ENCODE measurements around the gene SCYGR2. TPM values are rescaled to one million over a fixed set of nuclear protein-coding genes. Genes with fewer than 3 reads are reported as not detected.

SCYGR2 gene
- total RNA-seq, 1 experiment from 2014 or later, result not detected

DNA sequence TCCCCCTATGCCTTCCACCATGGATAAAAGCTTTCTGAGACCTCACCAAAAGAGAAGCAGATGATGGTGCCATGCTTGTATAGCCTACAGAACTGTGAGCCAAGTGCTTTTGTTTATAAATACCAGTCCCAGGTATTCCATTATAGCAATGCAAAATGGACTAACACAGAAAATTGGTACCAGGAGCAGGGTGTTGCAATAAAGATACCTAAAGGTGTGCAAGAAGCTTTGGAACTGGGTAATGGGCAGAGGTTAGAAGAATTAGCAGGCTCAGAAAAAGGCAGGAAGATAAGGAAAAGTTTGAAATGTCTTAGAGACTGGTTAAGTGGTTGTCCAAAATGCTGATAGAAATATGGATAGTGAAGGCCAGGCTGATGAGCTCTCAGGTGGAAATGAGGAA, 16.3 kb upstream of the SCYGR2 start:
- intact Hi-C loops (cut with micrococcal nuclease; ENCODE audit: unreplicated experiment), result no loop called here

DNA sequence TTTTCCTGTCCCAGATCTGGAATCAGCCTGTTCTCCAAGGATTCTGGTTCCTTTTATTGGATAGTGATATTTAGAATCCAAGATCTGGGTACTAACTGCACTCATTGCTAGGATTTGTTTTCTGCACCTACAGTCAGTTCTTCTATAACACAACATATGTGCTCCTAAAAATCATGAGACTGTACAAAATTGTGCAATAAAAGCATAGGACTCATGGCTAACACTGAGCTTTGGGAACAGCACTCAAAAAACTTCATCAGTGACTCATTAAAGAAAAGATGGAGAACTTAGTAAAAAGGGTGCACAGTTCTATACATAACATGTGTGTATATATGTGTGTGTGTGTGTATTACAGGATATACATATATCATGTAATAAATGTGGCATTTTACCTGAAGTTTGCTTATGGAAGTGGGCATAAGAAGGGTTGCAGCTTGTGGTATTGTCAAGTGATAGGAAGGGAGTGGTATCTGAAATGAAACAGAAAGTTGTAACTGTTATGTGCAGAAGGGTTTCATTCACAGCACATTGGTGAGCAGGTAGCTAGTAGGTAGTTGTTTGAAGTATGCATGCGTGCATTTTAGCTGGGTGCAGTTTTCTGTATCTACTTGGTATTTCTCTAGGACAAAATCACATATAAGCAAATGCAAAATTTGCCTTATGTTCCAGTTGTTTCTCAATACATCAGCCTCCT, 5.9 kb upstream of the SCYGR2 start:
- ChIA-PET CTCF (no interaction called here), POLR2A (ENCODE audit: low non-redundant PET) (no interaction called here)
- Histone ChIP-seq H3K36me3 (ENCODE audit: insufficient read depth, low read length, poor library complexity, severe bottlenecking) (no peaks in the 10 kb centered on the region), H3K4me1 (ENCODE audit: insufficient read depth, low read length, poor library complexity, severe bottlenecking) (no peaks in the 10 kb centered on the region), H3K27me3 (replicated peaks; ENCODE audit: insufficient read depth, low read depth, low read length, poor library complexity) (no peaks in the 10 kb centered on the region), H3K4me3 (ENCODE audit: low read depth, low read length, poor library complexity, severe bottlenecking) (no peak overlapping the region), H3K27ac (ENCODE audit: low read depth, low read length, poor library complexity, severe bottlenecking) (no peak overlapping the region), H3K9me3 (ENCODE audit: low read depth, low read length, poor library complexity, severe bottlenecking) (no peaks in the 10 kb centered on the region)
- no peak for DNase-seq (ENCODE audit: low spot score)
- intact Hi-C loops (cut with micrococcal nuclease; ENCODE audit: unreplicated experiment), result no loop called here
- no TSS peak for BruUV-seq (replicated peaks)
- TF ChIP-seq, protein P1, sequence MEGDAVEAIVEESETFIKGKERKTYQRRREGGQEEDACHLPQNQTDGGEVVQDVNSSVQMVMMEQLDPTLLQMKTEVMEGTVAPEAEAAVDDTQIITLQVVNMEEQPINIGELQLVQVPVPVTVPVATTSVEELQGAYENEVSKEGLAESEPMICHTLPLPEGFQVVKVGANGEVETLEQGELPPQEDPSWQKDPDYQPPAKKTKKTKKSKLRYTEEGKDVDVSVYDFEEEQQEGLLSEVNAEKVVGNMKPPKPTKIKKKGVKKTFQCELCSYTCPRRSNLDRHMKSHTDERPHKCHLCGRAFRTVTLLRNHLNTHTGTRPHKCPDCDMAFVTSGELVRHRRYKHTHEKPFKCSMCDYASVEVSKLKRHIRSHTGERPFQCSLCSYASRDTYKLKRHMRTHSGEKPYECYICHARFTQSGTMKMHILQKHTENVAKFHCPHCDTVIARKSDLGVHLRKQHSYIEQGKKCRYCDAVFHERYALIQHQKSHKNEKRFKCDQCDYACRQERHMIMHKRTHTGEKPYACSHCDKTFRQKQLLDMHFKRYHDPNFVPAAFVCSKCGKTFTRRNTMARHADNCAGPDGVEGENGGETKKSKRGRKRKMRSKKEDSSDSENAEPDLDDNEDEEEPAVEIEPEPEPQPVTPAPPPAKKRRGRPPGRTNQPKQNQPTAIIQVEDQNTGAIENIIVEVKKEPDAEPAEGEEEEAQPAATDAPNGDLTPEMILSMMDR (conservative IDR thresholded peaks at IDR 0.05; ENCODE audit: low read depth, low read length), result no peak
- no peak for TF ChIP-seq EZH2 (IDR thresholded peaks at IDR 0.05; ENCODE audit: borderline replicate concordance, low read depth, low read length, poor library complexity, severe bottlenecking)

More for the DNA sequence above, 16.3 kb upstream of the SCYGR2 start:
- H3K27me3 ChIP-seq (replicated peaks; ENCODE audit: insufficient read depth, low read depth, low read length, poor library complexity), result no peaks in the 10 kb centered on the region
- H3K4me1 ChIP-seq (ENCODE audit: insufficient read depth, low read length, poor library complexity, severe bottlenecking), result no peaks in the 10 kb centered on the region
- H3K4me3 ChIP-seq (ENCODE audit: low read depth, low read length, poor library complexity, severe bottlenecking), result no peak overlapping the region
- CTCF ChIA-PET, result no interaction called here
- peaks cover 4% of the 10 kb centered on the region for H3K9me3 ChIP-seq (ENCODE audit: low read depth, low read length, poor library complexity, severe bottlenecking)
- TF ChIP-seq, protein P1 (conservative IDR thresholded peaks at IDR 0.05; ENCODE audit: low read depth, low read length), result no peak
- TF ChIP-seq EZH2 (IDR thresholded peaks at IDR 0.05; ENCODE audit: borderline replicate concordance, low read depth, low read length, poor library complexity, severe bottlenecking), result no peak
- POLR2A ChIA-PET (ENCODE audit: low non-redundant PET), result no interaction called here
- H3K36me3 ChIP-seq (ENCODE audit: insufficient read depth, low read length, poor library complexity, severe bottlenecking), result no peaks in the 10 kb centered on the region
- BruUV-seq (replicated peaks), result no TSS peak
- no peak for DNase-seq (ENCODE audit: low spot score)
- no peak overlapping the region for H3K27ac ChIP-seq (ENCODE audit: low read depth, low read length, poor library complexity, severe bottlenecking)

DNA sequence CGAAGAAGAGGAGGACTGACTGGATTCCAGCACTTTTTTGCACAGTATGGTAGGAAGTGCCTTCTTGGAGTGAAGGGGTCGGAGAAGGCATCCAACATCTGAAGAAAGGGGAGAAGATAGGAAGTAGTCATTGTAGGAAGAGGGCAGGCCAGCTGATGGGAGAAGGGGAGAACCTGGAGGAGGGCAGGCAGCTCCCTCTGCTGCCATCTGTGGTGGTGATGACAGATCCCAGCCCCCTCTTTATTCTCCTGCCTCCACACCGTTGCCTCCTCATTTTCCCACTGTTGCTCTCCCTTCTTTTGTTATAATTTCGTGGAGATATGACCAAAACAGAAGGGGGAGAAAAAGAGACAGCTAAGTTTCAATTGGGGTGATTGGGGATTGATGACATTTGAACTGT, 2.9 kb upstream of the SCYGR2 start:
- intact Hi-C loops (cut with micrococcal nuclease; ENCODE audit: unreplicated experiment), result no loop called here
- no peak for TF ChIP-seq EZH2 (IDR thresholded peaks at IDR 0.05; ENCODE audit: borderline replicate concordance, low read depth, low read length, poor library complexity, severe bottlenecking)
- TF ChIP-seq, protein P1 (conservative IDR thresholded peaks at IDR 0.05; ENCODE audit: low read depth, low read length), result no peak
- Histone ChIP-seq H3K4me3 (ENCODE audit: low read depth, low read length, poor library complexity, severe bottlenecking) (no peak overlapping the region), H3K9me3 (ENCODE audit: low read depth, low read length, poor library complexity, severe bottlenecking) (no peaks in the 10 kb centered on the region), H3K4me1 (ENCODE audit: insufficient read depth, low read length, poor library complexity, severe bottlenecking) (no peaks in the 10 kb centered on the region), H3K27ac (ENCODE audit: low read depth, low read length, poor library complexity, severe bottlenecking) (no peak overlapping the region), H3K27me3 (replicated peaks; ENCODE audit: insufficient read depth, low read depth, low read length, poor library complexity) (no peaks in the 10 kb centered on the region), H3K36me3 (ENCODE audit: insufficient read depth, low read length, poor library complexity, severe bottlenecking) (no peaks in the 10 kb centered on the region)
- ChIA-PET POLR2A (ENCODE audit: low non-redundant PET) (no interaction called here), CTCF (no interaction called here)
- DNase-seq (ENCODE audit: low spot score), result no peak
- BruUV-seq (replicated peaks), result no TSS peak

Measured in A673 (cell line).